Mammary epithelial cell (primary cell): Measurements from ENCODE around the gene MED12L.

ENCODE experiments used
- CTCF ChIP-seq, 2 donors: IDR thresholded peaks in 1 of 2; conservative IDR thresholded peaks in 1 of 2; 2 replicates each; pipeline ENCODE4 v1.5.1; 2011 to 2012; ENCODE audit warnings: inconsistent platforms in 2 of 2, low read length in 2 of 2, mild to moderate bottlenecking in 2 of 2, control low read depth in 1 of 2, low read depth in 1 of 2; ENCODE audit not compliant: insufficient read depth in 1 of 2; ENCODE audit errors: extremely low read depth in 1 of 2
- EZH2 ChIP-seq: IDR thresholded peaks from 2 replicates; pipeline ENCODE4 v1.6.1; 2012; ENCODE audit warnings: low read length, inconsistent platforms, borderline replicate concordance

GRCh38 chr3:151169262-151169947 lies 83.9 kb downstream of the MED12L start:
- TF ChIP-seq CTCF (conservative IDR thresholded peaks at IDR 0.05 in 1 of 2, IDR thresholded peaks at IDR 0.05 in 1 of 2; ENCODE audit: extremely low read depth in 1 of 2, insufficient read depth in 1 of 2, low read depth in 1 of 2, low read length in 2 of 2) (no peak), EZH2 (no peak)
